PC-3 (cell line): ENCODE results near the gene PLPP3.

ENCODE experiments used
- EZH2 ChIP-seq: fragments of 300-600 bp; sonication (generic); IDR thresholded peaks from one replicate; pipeline ENCODE4 v1.6.1; 2017; ENCODE audit warnings: antibody characterized with exemption, mild to moderate bottlenecking, low read length; ENCODE audit not compliant: unreplicated experiment
- EZH2phosphoT487 ChIP-seq: fragments of 300-600 bp; sonication (generic); IDR thresholded peaks from 2 replicates; pipeline ENCODE4 v1.6.1; 2018; ENCODE audit warnings: mild to moderate bottlenecking, antibody characterized with exemption, low read length, borderline replicate concordance
- TF ChIP-seq, protein P1 (sequence below): fragments of 300-600 bp; sonication (generic); conservative IDR thresholded peaks from 2 replicates; pipeline ENCODE4 v1.5.1; 2017; ENCODE audit warnings: antibody characterized with exemption, low read depth, mild to moderate bottlenecking, low read length

- TF ChIP-seq EZH2phosphoT487 = no peak
- TF ChIP-seq, protein P1, sequence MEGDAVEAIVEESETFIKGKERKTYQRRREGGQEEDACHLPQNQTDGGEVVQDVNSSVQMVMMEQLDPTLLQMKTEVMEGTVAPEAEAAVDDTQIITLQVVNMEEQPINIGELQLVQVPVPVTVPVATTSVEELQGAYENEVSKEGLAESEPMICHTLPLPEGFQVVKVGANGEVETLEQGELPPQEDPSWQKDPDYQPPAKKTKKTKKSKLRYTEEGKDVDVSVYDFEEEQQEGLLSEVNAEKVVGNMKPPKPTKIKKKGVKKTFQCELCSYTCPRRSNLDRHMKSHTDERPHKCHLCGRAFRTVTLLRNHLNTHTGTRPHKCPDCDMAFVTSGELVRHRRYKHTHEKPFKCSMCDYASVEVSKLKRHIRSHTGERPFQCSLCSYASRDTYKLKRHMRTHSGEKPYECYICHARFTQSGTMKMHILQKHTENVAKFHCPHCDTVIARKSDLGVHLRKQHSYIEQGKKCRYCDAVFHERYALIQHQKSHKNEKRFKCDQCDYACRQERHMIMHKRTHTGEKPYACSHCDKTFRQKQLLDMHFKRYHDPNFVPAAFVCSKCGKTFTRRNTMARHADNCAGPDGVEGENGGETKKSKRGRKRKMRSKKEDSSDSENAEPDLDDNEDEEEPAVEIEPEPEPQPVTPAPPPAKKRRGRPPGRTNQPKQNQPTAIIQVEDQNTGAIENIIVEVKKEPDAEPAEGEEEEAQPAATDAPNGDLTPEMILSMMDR = no peak
- TF ChIP-seq EZH2 = no peak
Observed at GRCh38 chr1:56535362-56535761, 44.0 kb downstream of the PLPP3 start.
